ENCODE data around the gene AGAP1.

- no peak for TF ChIP-seq CTCF (IDR thresholded peaks at IDR 0.05)
- TF ChIP-seq POLR2A (IDR thresholded peaks at IDR 0.05) = no peak
- no peak for TF ChIP-seq POLR2AphosphoS5 (IDR thresholded peaks at IDR 0.05)
- TF ChIP-seq EP300 (IDR thresholded peaks at IDR 0.05) = no peak
Measured at GRCh38 chr2:235992024-235992423, 498.2 kb downstream of the AGAP1 start.

All from sigmoid colon (tissue), 4 donors.